K562 (cell line): Measurements from ENCODE around the gene SELENOW. TPM values are rescaled to one million over a fixed set of nuclear protein-coding genes. Genes with fewer than 3 reads are reported as not detected.

Source experiments
- ATF2 ChIP-seq: sonication (generic); formaldehyde crosslinking; IDR thresholded peaks from 2 replicates; pipeline ENCODE4 v1.8.1; 2022; ENCODE audit warnings: missing genetic modification reagents
- TEAD2 ChIP-seq: fragments of 450-650 bp; IDR thresholded peaks from 2 replicates; pipeline ENCODE4 v1.6.1; 2016; ENCODE audit warnings: missing genetic modification characterization, control low read depth, missing compliant biosample characterization
- ZBTB11 ChIP-seq, 3 experiments: fragments of 200-800 bp in 1 of 3; fragments of 250-450 bp in 1 of 3; fragments of 450-650 bp in 1 of 3; sonication (Bioruptor Pico) in 1 of 3; sonication (Bioruptor generic) in 1 of 3; formaldehyde crosslinking in 1 of 3; IDR thresholded peaks; 2 replicates each; pipeline versions ENCODE4 v1.6.1 to v1.8.0; 2016 to 2022; ENCODE audit warnings: mild to moderate bottlenecking in 2 of 3, missing genetic modification characterization in 2 of 3, missing compliant biosample characterization in 1 of 3, moderate library complexity in 1 of 3
- ZNF253 ChIP-seq: fragments of 250-450 bp; sonication (Bioruptor Pico); conservative IDR thresholded peaks from 2 replicates; pipeline ENCODE4 v1.6.1; 2021; ENCODE audit warnings: mild to moderate bottlenecking
- polyA plus RNA-seq, 8 experiments: library from polyadenylated mRNA; depleted of rRNA in 4 of 8; stranded (reverse) in 5 of 8; unstranded in 3 of 8; fragments of >200 nt; fragmentation: Nextera tagmentation in 2 of 8; fragmentation: Illumina TruSeq in 1 of 8; extraction: Ambion mirVana in 2 of 8; extraction: Trizol in 1 of 8; gene quantifications; 2 replicates each; pipeline versions ENCODE4 v1.2.1 to v1.2.3, GENCODE V29; 2011 to 2014; ENCODE audit warnings: inconsistent platforms in 1 of 8, missing spikeins in 1 of 8
- total RNA-seq, 7 experiments: library from RNA; depleted of rRNA in 6 of 7; stranded (reverse); fragments of >200 nt in 6 of 7; fragmentation: Illumina TruSeq in 2 of 7; extraction: Trizol in 2 of 7; gene quantifications; 2 replicates each; pipeline versions ENCODE4 v1.2.1 to v1.2.3, GENCODE V29; 2011 to 2021; ENCODE audit warnings: low replicate concordance in 1 of 7
- TF ChIP-seq, protein P1 (sequence below): fragments of 250-450 bp; sonication (Bioruptor Pico); IDR thresholded peaks from 2 replicates; pipeline ENCODE4 v1.8.0; 2021; ENCODE audit warnings: borderline replicate concordance, mild to moderate bottlenecking, moderate library complexity; ENCODE audit not compliant: poor library complexity, severe bottlenecking

SELENOW gene
- total and polyA plus RNA-seq, 9 of the 15 experiments (the other 6 are each of a cell fraction or from before 2014, with no cell fraction given): 91.9 to 279 (median 156) TPM

DNA sequence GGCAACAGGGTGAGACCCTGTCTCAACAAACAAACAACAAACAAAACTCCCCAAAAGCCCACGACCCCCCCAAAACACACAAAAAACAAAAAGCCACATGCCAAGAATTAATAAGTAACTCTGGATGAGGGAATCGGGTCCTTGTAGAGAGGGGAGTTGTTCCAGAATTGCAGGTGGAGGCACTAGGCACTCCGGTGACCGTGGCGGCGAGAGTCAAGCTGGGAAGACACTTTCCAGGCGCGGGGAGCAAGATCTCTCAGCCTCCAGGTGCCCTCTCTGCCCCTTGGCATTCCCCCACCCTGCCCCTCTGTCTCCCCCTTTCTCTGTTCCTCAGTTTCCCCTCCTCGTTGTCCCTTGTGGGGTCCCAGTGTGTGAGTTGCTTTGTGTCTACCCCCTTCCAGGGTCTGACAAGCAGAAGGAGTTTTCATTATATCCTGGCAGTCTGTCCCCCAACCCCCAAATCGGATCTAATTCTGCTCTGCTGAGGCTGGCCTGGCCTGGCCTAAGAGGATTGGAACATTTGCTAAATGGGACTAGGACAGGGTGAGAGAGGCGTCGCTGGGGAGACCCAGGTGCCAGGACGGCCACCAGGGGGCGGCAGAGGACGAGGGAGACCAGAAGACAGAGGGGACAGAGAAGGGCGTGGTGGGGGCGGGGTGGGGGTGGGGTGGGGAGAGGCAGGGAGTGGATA is 34.9 kb downstream of the SELENOW start (continued):
- TF ChIP-seq ATF2 (CRISPR knock-in tag) (no peak), TEAD2 (no peak), ZNF253 (CRISPR knock-in tag) (no peak), ZBTB11 (CRISPR knock-in tag; IDR thresholded peaks at IDR 0.05) (no peak)
- TF ChIP-seq, protein P1, sequence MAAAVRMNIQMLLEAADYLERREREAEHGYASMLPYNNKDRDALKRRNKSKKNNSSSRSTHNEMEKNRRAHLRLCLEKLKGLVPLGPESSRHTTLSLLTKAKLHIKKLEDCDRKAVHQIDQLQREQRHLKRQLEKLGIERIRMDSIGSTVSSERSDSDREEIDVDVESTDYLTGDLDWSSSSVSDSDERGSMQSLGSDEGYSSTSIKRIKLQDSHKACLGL (CRISPR knock-in tag): no peak
